ENCODE measurements around the gene BCORL1. TPM values are rescaled to one million over a fixed set of nuclear protein-coding genes. Genes with fewer than 3 reads are reported as not detected.

The BCORL1 gene
- polyA plus RNA-seq, 1 of the 3 experiments (the other 2 are of a cell fraction), result 4.2 TPM

- no peak overlapping the region for H3K4me3 ChIP-seq (ENCODE audit: low read depth in 2 of 2, low read length in 1 of 2)
- H3K4me1 ChIP-seq (ENCODE audit: control insufficient read depth in 1 of 2, insufficient read depth in 2 of 2, low read depth in 1 of 2, low read length in 1 of 2), result no peaks in the 10 kb centered on the region
- ChIA-PET CTCF (interaction anchor here (1.3 to 1.7 kb wide), 2 partner anchors 12 to 31 kb away, joined by 4 to 8 read pairs; no protein-coding TSS in a partner anchor), POLR2A (no interaction called here)
- no peaks in the 10 kb centered on the region for H3K9me2 ChIP-seq
- H3K79me2 ChIP-seq (ENCODE audit: insufficient read depth), result no peaks in the 10 kb centered on the region
- H3K9ac ChIP-seq, result no peak overlapping the region
- no peak overlapping the region for H3K27ac ChIP-seq (ENCODE audit: low read depth in 2 of 2, low read length in 1 of 2)
- H3F3A ChIP-seq (replicated peaks; ENCODE audit: insufficient read depth), result peaks cover 3% of the 10 kb centered on the region
- no peak overlapping the region for H2AFZ ChIP-seq (ENCODE audit: low read depth)
- WGBS (ENCODE audit: low lambda C conversion rate), result 49% methylated on average over 4 of the region's 4 CpGs
- TF ChIP-seq JUND (IDR thresholded peaks at IDR 0.05) (no peak), FOXJ3 (CRISPR knock-in tag; IDR thresholded peaks at IDR 0.05) (no peak), NRF1 (IDR thresholded peaks at IDR 0.05; ENCODE audit: low read depth, low read length) (no peak), ELF1 (IDR thresholded peaks at IDR 0.05) (no peak), EP300 (IDR thresholded peaks at IDR 0.05; ENCODE audit: borderline replicate concordance in 1 of 2, low read depth in 1 of 2, low read length in 1 of 2) (no peak)
- H3K27me3 ChIP-seq (ENCODE audit: insufficient read depth), result peaks cover 5% of the 10 kb centered on the region; the same call in 1 of the 2 replicates
- H3K4me2 ChIP-seq, result no peak overlapping the region
- no peak for DNase-seq
- no peaks in the 10 kb centered on the region for H3K9me3 ChIP-seq
- H4K20me1 ChIP-seq (ENCODE audit: insufficient read depth), result no peaks in the 10 kb centered on the region
- H3K36me3 ChIP-seq (replicated peaks in 1 of 2; ENCODE audit: control insufficient read depth in 1 of 2, insufficient read depth in 2 of 2, low read length in 1 of 2), result peaks cover 28 to 29% of the 10 kb centered on the region in 2 experiments
These were observed 66.3 kb downstream of the BCORL1 start for GRCh38 chrX:130048686-130049222.

GRCh38 chrX:130049821-130050220 lies 67.4 kb downstream of the BCORL1 start:
- peaks cover 4% of the 10 kb centered on the region for H3F3A ChIP-seq (replicated peaks; ENCODE audit: insufficient read depth)
- CTCF ChIA-PET, result no interaction called here
- H3K9me3 ChIP-seq, result no peaks in the 10 kb centered on the region
- 44% methylated on average over 8 of the region's 8 CpGs for WGBS (ENCODE audit: low lambda C conversion rate)
- TF ChIP-seq RXRA (IDR thresholded peaks at IDR 0.05; ENCODE audit: borderline replicate concordance, low read depth) (no peak), FOXJ3 (CRISPR knock-in tag; IDR thresholded peaks at IDR 0.05) (no peak), RFX5 (IDR thresholded peaks at IDR 0.05; ENCODE audit: low read length) (no peak), SMC3 (IDR thresholded peaks at IDR 0.05; ENCODE audit: low read depth, low read length) (no peak), FOXM1 (IDR thresholded peaks at IDR 0.05; ENCODE audit: low read depth) (no peak), EZH2phosphoT487 (IDR thresholded peaks at IDR 0.05; ENCODE audit: borderline replicate concordance, low read depth) (no peak), REST (IDR thresholded peaks at IDR 0.05; ENCODE audit: low read depth, low read length) (no peak), GATA2 (CRISPR knock-in tag; IDR thresholded peaks at IDR 0.05) (no peak)
- H2AFZ ChIP-seq (ENCODE audit: low read depth), result no peak overlapping the region
- peaks cover 28 to 32% of the 10 kb centered on the region in 2 experiments for H3K36me3 ChIP-seq (replicated peaks in 1 of 2; ENCODE audit: control insufficient read depth in 1 of 2, insufficient read depth in 2 of 2, low read length in 1 of 2)
- H3K27ac ChIP-seq (ENCODE audit: low read depth in 2 of 2, low read length in 1 of 2), result no peak overlapping the region
- H3K9ac ChIP-seq, result no peak overlapping the region
- no peak overlapping the region for H3K4me3 ChIP-seq (ENCODE audit: low read depth in 2 of 2, low read length in 1 of 2)
- H4K20me1 ChIP-seq (ENCODE audit: insufficient read depth), result no peaks in the 10 kb centered on the region
- no peaks in the 10 kb centered on the region for H3K79me2 ChIP-seq (ENCODE audit: insufficient read depth)
- peaks cover 6% of the 10 kb centered on the region; the same call in 1 of the 2 replicates for H3K27me3 ChIP-seq (ENCODE audit: insufficient read depth)
- H3K4me1 ChIP-seq (ENCODE audit: control insufficient read depth in 1 of 2, insufficient read depth in 2 of 2, low read depth in 1 of 2, low read length in 1 of 2), result no peaks in the 10 kb centered on the region
- no peak for DNase-seq
- H3K4me2 ChIP-seq, result no peak overlapping the region
- POLR2A ChIA-PET, result no interaction called here
- H3K9me2 ChIP-seq, result no peaks in the 10 kb centered on the region

All from SK-N-SH (cell line).